ENCODE data around the gene CYB5R3.

CYB5R3 gene

GRCh38 chr22:42636506-42636905 lies 12.7 kb downstream of the CYB5R3 start:
- Histone ChIP-seq H3K9me3 (ENCODE audit: control insufficient read depth in 5 of 5, low read length in 5 of 5) (no peaks in the 10 kb centered on the region), H3K36me3 (ENCODE audit: control insufficient read depth in 5 of 5, insufficient read depth in 5 of 5, low read length in 5 of 5) (peaks cover 0 to 45% (median 41%) of the 10 kb centered on the region in 5 donors), H3K9ac (ENCODE audit: low read length in 5 of 5) (no peak overlapping the region), H3K27ac (ENCODE audit: low read depth, low read length) (peak overlapping the region; percentile 37), H3K27me3 (ENCODE audit: control insufficient read depth in 5 of 5, insufficient read depth in 4 of 5, low read length in 5 of 5) (no peaks in the 10 kb centered on the region), H3K4me1 (ENCODE audit: control insufficient read depth in 5 of 5, insufficient read depth in 5 of 5, low read length in 5 of 5) (peaks cover 2 to 22% (median 19%) of the 10 kb centered on the region in 5 donors), H3K4me3 (ENCODE audit: low read depth in 1 of 5, low read length in 5 of 5) (no peak overlapping the region)

GRCh38 chr22:42635531-42635930 lies 13.7 kb downstream of the CYB5R3 start:
- H3K9me3 ChIP-seq (ENCODE audit: control insufficient read depth in 5 of 5, low read length in 5 of 5): no peaks in the 10 kb centered on the region
- H3K4me1 ChIP-seq (ENCODE audit: control insufficient read depth in 5 of 5, insufficient read depth in 5 of 5, low read length in 5 of 5): peaks cover 2 to 25% (median 19%) of the 10 kb centered on the region in 5 donors
- H3K9ac ChIP-seq (ENCODE audit: low read length in 5 of 5): no peak overlapping the region
- H3K36me3 ChIP-seq (ENCODE audit: control insufficient read depth in 5 of 5, insufficient read depth in 5 of 5, low read length in 5 of 5): peaks cover 0 to 54% (median 51%) of the 10 kb centered on the region in 5 donors
- no peaks in the 10 kb centered on the region for H3K27me3 ChIP-seq (ENCODE audit: control insufficient read depth in 5 of 5, insufficient read depth in 4 of 5, low read length in 5 of 5)
- H3K27ac ChIP-seq (ENCODE audit: low read depth, low read length): peak overlapping the region; percentile 37
- no peak overlapping the region for H3K4me3 ChIP-seq (ENCODE audit: low read depth in 1 of 5, low read length in 5 of 5)

DNA sequence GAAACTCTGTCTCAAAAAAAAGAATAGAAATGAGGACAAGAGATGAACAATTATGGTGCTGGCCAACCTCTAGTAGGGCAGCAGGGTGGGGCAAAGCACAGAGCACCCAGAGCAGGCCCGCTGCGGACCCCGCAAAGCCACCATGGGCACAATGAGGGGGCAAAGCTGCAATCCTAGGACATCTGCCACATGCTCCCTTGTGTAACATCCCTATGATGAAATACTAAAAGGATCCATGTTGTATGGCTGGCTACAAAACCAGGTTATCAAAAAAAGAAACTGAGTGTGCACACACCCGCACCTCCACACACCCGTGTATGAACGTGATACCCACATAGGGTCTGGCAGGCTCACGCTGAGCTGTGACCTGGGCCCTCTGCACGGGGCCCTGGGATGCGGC lies 16.2 kb downstream of the CYB5R3 start:
- no peak overlapping the region for H3K27ac ChIP-seq (ENCODE audit: low read depth, low read length)

DNA sequence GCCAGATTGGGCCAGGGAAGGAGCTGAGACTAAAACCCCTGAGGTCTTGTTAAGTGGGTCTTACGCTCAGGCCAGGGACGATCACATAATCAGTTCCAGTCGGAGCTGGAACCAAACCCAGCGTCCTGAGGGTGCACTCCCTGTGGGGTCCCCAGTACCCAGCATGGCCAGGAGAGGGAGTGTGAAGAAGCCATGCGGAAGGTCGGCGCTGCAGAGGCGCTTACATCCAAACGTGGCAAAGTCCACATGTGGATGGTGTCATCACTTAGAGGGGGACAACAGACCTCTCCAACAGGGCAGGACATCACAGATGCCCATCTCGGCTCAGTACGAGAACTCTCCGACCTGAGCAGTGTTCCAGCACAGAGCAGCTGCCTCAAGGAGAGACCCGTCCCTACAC lies 17.1 kb downstream of the CYB5R3 start:
- Histone ChIP-seq H3K27ac (ENCODE audit: low read depth, low read length) (no peak overlapping the region), H3K4me3 (ENCODE audit: low read depth in 1 of 5, low read length in 5 of 5) (no peak overlapping the region), H3K36me3 (ENCODE audit: control insufficient read depth in 5 of 5, insufficient read depth in 5 of 5, low read length in 5 of 5) (peaks cover 0 to 84% (median 79%) of the 10 kb centered on the region in 5 donors), H3K9ac (ENCODE audit: low read length in 5 of 5) (no peak overlapping the region), H3K27me3 (ENCODE audit: control insufficient read depth in 5 of 5, insufficient read depth in 4 of 5, low read length in 5 of 5) (no peaks in the 10 kb centered on the region), H3K4me1 (ENCODE audit: control insufficient read depth in 5 of 5, insufficient read depth in 5 of 5, low read length in 5 of 5) (peaks cover 2 to 17% (median 12%) of the 10 kb centered on the region in 5 donors), H3K9me3 (ENCODE audit: control insufficient read depth in 5 of 5, low read length in 5 of 5) (no peaks in the 10 kb centered on the region)

More for the DNA sequence above, 16.2 kb downstream of the CYB5R3 start:
- Histone ChIP-seq H3K9ac (ENCODE audit: low read length in 5 of 5) (no peak overlapping the region), H3K9me3 (ENCODE audit: control insufficient read depth in 5 of 5, low read length in 5 of 5) (no peaks in the 10 kb centered on the region), H3K36me3 (ENCODE audit: control insufficient read depth in 5 of 5, insufficient read depth in 5 of 5, low read length in 5 of 5) (peaks cover 0 to 80% (median 75%) of the 10 kb centered on the region in 5 donors), H3K4me3 (ENCODE audit: low read depth in 1 of 5, low read length in 5 of 5) (no peak overlapping the region), H3K4me1 (ENCODE audit: control insufficient read depth in 5 of 5, insufficient read depth in 5 of 5, low read length in 5 of 5) (peaks cover 2 to 17% (median 12%) of the 10 kb centered on the region in 5 donors), H3K27me3 (ENCODE audit: control insufficient read depth in 5 of 5, insufficient read depth in 4 of 5, low read length in 5 of 5) (no peaks in the 10 kb centered on the region)

GRCh38 chr22:42630901-42631602 lies 18.1 kb downstream of the CYB5R3 start:
- Histone ChIP-seq H3K36me3 (ENCODE audit: control insufficient read depth in 5 of 5, insufficient read depth in 5 of 5, low read length in 5 of 5) (peaks cover 0 to 87% (median 83%) of the 10 kb centered on the region in 5 donors), H3K9me3 (ENCODE audit: control insufficient read depth in 5 of 5, low read length in 5 of 5) (no peaks in the 10 kb centered on the region), H3K9ac (ENCODE audit: low read length in 5 of 5) (no peak overlapping the region), H3K4me1 (ENCODE audit: control insufficient read depth in 5 of 5, insufficient read depth in 5 of 5, low read length in 5 of 5) (peaks cover 2 to 17% (median 12%) of the 10 kb centered on the region in 5 donors), H3K4me3 (ENCODE audit: low read depth in 1 of 5, low read length in 5 of 5) (no peak overlapping the region), H3K27ac (ENCODE audit: low read depth, low read length) (no peak overlapping the region), H3K27me3 (ENCODE audit: control insufficient read depth in 5 of 5, insufficient read depth in 4 of 5, low read length in 5 of 5) (no peaks in the 10 kb centered on the region)

DNA sequence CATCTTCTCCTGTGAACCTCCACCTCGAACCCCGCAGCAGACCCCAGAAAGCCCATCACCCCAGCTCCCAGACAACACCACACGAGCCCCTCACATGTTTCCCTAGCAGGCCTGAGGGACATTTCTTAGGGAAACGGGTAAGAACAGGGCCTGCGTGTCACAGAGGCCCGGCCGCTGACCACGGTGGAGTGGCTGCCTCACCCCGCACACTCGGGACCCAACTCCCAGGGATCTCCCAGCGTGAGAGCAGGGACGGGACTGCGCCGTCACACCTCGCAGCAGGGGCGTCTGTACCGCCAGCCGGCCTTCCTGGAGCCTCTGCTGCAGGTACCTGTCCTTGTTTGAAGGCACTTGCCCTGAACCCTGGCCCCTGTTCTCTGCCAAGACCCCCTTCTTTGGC lies 19.0 kb downstream of the CYB5R3 start:
- Histone ChIP-seq H3K27ac (ENCODE audit: low read depth, low read length) (no peak overlapping the region), H3K9me3 (ENCODE audit: control insufficient read depth in 5 of 5, low read length in 5 of 5) (no peaks in the 10 kb centered on the region), H3K4me1 (ENCODE audit: control insufficient read depth in 5 of 5, insufficient read depth in 5 of 5, low read length in 5 of 5) (peaks cover 2 to 15% (median 9%) of the 10 kb centered on the region in 5 donors), H3K27me3 (ENCODE audit: control insufficient read depth in 5 of 5, insufficient read depth in 4 of 5, low read length in 5 of 5) (no peaks in the 10 kb centered on the region), H3K36me3 (ENCODE audit: control insufficient read depth in 5 of 5, insufficient read depth in 5 of 5, low read length in 5 of 5) (peaks cover 0 to 87% (median 83%) of the 10 kb centered on the region in 5 donors), H3K9ac (ENCODE audit: low read length in 5 of 5) (no peak overlapping the region), H3K4me3 (ENCODE audit: low read depth in 1 of 5, low read length in 5 of 5) (no peak overlapping the region)

- Histone ChIP-seq H3K27ac (ENCODE audit: low read depth, low read length) (no peak overlapping the region), H3K9ac (ENCODE audit: low read length in 5 of 5) (no peak overlapping the region), H3K27me3 (ENCODE audit: control insufficient read depth in 5 of 5, insufficient read depth in 4 of 5, low read length in 5 of 5) (no peaks in the 10 kb centered on the region), H3K4me1 (ENCODE audit: control insufficient read depth in 5 of 5, insufficient read depth in 5 of 5, low read length in 5 of 5) (peaks cover 2 to 25% (median 12%) of the 10 kb centered on the region in 5 donors), H3K36me3 (ENCODE audit: control insufficient read depth in 5 of 5, insufficient read depth in 5 of 5, low read length in 5 of 5) (peaks cover 0 to 94% (median 89%) of the 10 kb centered on the region in 5 donors), H3K4me3 (ENCODE audit: low read depth in 1 of 5, low read length in 5 of 5) (no peak overlapping the region), H3K9me3 (ENCODE audit: control insufficient read depth in 5 of 5, low read length in 5 of 5) (no peaks in the 10 kb centered on the region)
Measured at GRCh38 chr22:42627981-42628380, 21.2 kb downstream of the CYB5R3 start.

DNA sequence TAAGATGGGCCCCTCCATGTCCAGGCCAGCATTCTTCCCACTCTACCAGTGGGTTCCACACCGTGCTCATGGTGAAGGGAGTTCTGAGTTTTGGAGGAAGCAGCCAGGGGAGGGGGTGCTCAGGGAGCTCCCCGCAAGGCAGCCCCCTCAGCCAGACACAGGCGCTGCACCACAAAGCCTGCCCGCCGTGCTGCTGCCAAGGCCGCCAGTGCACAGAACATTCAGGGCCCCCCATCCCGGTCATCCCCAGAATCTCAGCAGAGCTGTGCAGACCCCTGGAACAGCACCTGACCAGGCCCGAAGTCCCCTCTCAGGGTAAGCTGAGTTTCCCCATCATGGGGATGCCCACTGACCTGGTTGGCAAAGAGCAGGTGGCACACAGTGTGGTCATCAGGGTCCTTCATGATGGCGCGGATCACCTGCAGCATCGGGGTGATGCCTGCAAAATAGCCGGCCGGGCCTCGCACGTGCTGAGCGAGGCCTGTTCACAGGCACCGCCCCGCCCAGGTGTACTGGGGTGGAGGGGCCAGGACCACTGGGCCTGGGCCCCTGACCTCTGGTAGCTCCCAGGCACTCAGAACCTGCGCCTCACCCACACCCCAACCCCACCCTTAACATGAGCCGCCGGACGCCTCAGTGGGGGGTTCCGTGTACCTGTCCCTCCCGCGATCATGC lies 22.1 kb downstream of the CYB5R3 start:
- Histone ChIP-seq H3K27ac (ENCODE audit: low read depth, low read length) (no peak overlapping the region), H3K9ac (ENCODE audit: low read length in 5 of 5) (no peak overlapping the region), H3K9me3 (ENCODE audit: control insufficient read depth in 5 of 5, low read length in 5 of 5) (no peaks in the 10 kb centered on the region), H3K27me3 (ENCODE audit: control insufficient read depth in 5 of 5, insufficient read depth in 4 of 5, low read length in 5 of 5) (no peaks in the 10 kb centered on the region), H3K36me3 (ENCODE audit: control insufficient read depth in 5 of 5, insufficient read depth in 5 of 5, low read length in 5 of 5) (peaks cover 0 to 94% (median 87%) of the 10 kb centered on the region in 5 donors), H3K4me1 (ENCODE audit: control insufficient read depth in 5 of 5, insufficient read depth in 5 of 5, low read length in 5 of 5) (peaks cover 0 to 27% (median 12%) of the 10 kb centered on the region in 5 donors), H3K4me3 (ENCODE audit: low read depth in 1 of 5, low read length in 5 of 5) (no peak overlapping the region)

DNA sequence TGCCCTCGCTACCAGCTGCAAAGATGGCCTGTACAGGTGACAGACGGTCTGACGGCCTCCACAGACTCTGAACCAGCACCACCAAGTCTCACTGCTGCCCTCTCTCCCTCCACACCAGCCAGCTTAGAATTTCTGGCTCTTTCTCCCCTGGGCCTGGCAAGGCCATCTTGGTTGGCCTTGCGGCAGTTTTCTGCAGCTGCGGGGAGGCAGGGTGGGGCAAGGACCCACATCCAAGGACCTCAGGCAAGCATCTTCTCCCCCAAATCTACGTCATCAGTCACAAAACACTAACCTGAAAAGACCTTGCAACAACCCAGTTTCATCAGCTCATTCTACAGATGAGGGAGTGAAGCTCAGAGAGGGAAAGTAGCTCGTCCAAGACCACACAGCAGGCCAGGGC lies 22.8 kb downstream of the CYB5R3 start:
- Histone ChIP-seq H3K27ac (ENCODE audit: low read depth, low read length) (no peak overlapping the region), H3K27me3 (ENCODE audit: control insufficient read depth in 5 of 5, insufficient read depth in 4 of 5, low read length in 5 of 5) (no peaks in the 10 kb centered on the region)

DNA sequence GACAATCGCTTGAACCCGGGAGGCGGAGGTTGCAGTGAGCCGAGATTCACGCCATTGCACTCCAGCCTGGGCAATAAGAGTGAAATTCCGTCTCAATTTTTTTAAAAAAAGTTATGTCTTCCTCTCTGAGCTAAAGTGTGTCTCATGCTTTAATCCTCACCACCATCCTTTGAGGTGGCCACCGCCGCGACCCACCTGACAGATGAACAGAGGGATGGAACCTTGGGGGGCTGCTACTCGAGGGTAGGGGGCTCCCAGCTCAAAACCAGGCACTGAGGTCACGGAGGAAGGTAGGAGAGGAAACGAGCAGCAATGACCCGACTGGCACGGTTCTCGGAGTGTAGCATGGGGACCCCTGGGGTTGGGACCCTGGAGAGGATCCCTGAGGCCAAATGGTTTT lies 23.8 kb downstream of the CYB5R3 start:
- Histone ChIP-seq H3K4me3 (ENCODE audit: low read depth in 1 of 5, low read length in 5 of 5) (no peak overlapping the region), H3K27me3 (ENCODE audit: control insufficient read depth in 5 of 5, insufficient read depth in 4 of 5, low read length in 5 of 5) (no peaks in the 10 kb centered on the region), H3K36me3 (ENCODE audit: control insufficient read depth in 5 of 5, insufficient read depth in 5 of 5, low read length in 5 of 5) (peaks cover 0 to 81% (median 76%) of the 10 kb centered on the region in 5 donors), H3K9ac (ENCODE audit: low read length in 5 of 5) (no peak overlapping the region), H3K4me1 (ENCODE audit: control insufficient read depth in 5 of 5, insufficient read depth in 5 of 5, low read length in 5 of 5) (peaks cover 0 to 25% (median 13%) of the 10 kb centered on the region in 5 donors), H3K27ac (ENCODE audit: low read depth, low read length) (no peak overlapping the region), H3K9me3 (ENCODE audit: control insufficient read depth in 5 of 5, low read length in 5 of 5) (no peaks in the 10 kb centered on the region)

More for the DNA sequence above, 22.8 kb downstream of the CYB5R3 start:
- no peak overlapping the region for H3K4me3 ChIP-seq (ENCODE audit: low read depth in 1 of 5, low read length in 5 of 5)
- H3K9ac ChIP-seq (ENCODE audit: low read length in 5 of 5): no peak overlapping the region
- peaks cover 0 to 88% (median 81%) of the 10 kb centered on the region in 5 donors for H3K36me3 ChIP-seq (ENCODE audit: control insufficient read depth in 5 of 5, insufficient read depth in 5 of 5, low read length in 5 of 5)
- peaks cover 0 to 26% (median 11%) of the 10 kb centered on the region in 5 donors for H3K4me1 ChIP-seq (ENCODE audit: control insufficient read depth in 5 of 5, insufficient read depth in 5 of 5, low read length in 5 of 5)
- no peaks in the 10 kb centered on the region for H3K9me3 ChIP-seq (ENCODE audit: control insufficient read depth in 5 of 5, low read length in 5 of 5)

Measured in subcutaneous abdominal adipose tissue (tissue), 5 donors.